GM10847 (cell line): ENCODE results near the gene CAPZB.

Experiments used
- POLR2A ChIP-seq: IDR thresholded peaks from 2 replicates; pipeline ENCODE4 v1.6.1; 2011; ENCODE audit not compliant: insufficient read length; ENCODE audit errors: extremely low read depth

CAPZB gene

DNA sequence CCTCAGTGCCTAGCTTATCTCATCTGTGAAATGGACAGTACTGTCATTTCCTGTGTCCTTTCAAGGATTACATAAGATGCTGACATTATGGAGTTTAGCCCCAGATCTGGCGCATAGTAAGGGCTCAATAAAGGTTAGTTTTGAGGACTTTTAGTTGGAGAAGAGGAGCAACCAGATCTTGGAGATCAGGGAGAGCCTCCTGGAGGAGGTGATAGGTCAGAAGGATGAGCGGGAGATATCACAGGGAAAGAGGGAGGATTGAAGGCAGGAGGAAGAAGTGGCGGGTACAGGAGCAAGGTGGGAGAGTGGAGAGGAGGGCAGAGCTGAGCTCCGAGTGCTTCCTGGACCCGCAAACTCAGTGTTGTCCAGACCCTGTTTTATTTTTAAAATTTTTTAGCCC lies 155.7 kb downstream of the CAPZB start:
- TF ChIP-seq POLR2A = no peak

DNA sequence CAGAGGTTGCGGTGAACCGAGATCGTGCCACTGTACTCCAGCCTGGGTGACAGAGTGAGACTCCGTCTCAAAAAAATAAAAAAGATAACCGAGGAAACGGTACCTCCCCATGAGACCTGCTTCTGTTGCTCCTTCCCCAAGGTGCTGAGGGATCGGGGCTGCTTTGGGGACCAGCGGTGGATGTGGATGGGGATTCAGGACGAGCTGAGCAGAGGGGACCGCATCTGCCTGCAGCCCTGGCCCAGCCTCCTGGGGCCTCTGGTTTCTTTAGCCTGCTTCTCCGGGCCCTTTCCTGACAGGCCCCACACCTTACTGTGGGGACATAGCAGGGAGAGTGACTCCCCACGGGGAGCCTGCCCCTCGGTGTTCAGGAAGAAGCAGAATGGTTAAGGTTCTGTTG lies 156.2 kb downstream of the CAPZB start:
- TF ChIP-seq POLR2A = no peak

DNA sequence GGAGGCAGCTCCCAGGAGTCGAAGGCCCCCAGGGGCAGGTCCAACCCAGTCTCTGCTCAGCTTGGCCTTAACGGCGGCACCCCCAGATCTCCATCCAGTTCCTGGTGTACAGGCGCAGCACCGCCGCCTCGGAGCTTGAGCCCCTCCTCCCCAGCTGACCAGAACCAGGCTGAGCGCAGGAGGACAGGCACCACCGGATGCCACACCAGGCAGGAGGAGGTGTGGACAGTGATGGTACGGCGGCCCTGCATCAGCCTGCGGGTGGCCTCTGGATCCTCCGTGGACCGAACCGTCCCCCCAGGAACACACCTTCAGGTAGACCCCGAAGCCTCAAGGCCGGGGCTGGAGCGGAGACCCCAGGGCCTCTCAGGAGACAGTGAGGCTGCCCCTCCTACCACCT lies 156.9 kb downstream of the CAPZB start:
- TF ChIP-seq POLR2A = no peak

DNA sequence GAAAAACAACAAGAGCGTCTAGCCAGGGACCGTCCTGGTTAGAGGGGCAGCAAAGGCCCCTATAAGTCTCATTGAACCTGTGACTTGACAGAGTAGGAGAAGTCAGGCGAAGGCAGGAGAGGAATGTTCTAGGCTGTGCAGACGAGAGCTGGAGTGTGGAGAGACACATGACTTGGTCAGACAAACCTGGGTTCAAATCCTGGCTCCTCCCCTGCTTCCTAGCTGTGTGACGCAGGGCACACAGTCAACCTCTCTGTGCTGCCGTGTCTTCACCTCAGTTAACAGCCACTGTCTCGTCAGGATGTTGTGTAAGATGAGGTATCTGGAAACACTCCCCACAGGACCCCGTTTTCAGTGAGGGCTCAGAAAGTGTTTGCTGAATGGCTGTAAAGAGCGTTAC lies 157.6 kb downstream of the CAPZB start:
- TF ChIP-seq POLR2A = no peak

DNA sequence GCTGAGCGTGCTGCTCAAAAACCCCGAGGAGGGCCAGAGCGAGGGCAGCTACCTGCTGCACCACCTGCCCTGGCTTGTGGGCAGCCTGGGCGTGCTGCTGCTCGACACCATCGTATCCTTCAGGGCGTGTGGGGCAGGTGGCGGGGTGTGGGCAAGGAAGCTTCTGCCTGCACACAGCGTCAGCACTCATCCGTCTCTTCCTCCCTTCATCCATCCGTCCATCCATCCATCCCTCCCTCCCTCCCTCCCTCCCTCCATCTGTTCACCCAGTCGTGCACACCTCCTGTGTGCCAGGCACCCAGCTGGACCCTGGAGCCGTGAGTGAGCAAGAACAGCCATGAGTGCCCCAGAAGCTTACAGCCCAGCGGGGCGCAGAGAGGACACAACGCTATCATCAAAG lies 158.0 kb downstream of the CAPZB start:
- TF ChIP-seq POLR2A = no peak

DNA sequence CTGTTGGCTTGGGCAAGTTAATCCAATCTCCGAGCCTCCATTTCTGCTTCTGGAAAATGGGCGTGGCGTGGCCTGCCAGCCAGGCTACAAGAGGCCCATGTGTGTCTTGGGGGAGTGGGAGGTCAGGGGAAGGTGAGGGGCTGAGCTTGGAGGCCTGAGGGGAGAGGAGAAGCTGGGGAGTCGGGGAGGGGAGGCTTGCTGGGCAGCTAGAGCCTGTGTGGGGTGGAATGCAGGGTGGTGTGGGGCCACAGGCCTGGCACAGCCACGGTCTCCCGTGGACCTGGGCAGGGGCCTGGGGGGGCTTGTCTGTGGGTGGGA lies 158.6 kb downstream of the CAPZB start:
- no peak for TF ChIP-seq POLR2A

DNA sequence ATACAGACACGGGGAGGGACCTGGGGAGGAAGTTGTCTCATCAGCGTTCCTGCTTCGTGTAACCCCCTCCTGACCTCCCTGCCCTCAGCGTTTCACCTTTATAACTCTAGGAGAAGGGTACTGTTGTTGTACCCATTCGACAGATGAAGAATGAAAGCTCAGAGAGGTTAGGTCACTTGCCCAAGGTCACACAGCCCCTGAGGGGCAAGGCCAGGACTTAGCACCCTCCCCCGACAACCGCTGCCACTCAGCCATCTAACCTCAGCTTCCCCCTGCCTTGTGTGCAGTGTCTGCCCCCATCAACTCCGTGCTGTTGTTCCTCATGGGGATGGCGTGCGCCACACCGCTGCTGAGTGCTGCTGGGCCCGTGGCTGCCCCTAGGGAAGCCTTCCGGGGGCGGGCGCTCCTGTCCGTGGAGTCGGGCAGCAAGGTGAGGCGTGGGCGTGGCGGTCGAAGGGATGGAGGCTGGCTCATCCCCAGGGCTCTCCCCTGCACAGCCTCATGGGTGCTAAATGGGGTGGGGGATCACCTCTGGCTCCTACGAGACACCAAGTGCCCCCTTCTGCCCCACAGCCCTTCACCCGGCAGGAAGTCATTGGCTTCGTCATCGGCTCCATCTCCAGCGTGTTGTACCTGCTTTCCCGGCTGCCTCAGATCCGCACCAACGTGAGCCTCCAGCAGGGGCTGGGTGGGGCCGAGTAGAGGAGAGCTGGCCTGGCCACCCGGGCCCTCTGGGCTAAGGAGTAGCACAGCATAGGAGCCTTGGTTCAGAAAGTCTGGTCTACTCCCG lies 159.2 kb downstream of the CAPZB start:
- TF ChIP-seq POLR2A = no peak

DNA sequence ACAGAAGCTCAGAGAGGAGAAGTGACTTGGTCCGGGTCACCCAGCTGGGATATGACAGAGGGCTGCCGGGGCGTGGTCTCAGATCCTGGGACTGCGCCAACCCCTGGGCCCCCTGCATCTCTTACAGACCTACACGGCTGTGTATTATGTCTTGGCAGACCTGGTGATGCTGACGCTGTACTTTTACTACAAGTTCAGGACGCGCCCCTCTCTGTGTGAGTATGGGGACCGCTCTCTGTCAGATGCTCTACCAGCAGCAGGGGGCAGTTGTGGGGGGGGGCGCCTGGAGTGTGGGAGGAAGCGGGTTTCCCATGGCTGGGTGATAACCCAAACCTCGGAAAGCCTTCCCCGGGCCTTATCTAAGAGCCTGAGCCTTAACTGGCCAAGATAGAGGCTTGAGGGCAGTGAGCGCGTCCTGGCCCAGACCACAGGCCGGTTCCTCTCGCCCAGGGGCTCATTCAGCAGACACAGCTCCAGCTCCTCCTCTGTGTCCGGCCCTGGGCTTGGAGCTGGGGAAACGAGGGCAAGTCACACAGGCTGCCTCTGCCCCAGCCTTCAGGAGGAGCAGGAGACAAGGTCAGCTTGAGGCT lies 159.9 kb downstream of the CAPZB start:
- no peak for TF ChIP-seq POLR2A

DNA sequence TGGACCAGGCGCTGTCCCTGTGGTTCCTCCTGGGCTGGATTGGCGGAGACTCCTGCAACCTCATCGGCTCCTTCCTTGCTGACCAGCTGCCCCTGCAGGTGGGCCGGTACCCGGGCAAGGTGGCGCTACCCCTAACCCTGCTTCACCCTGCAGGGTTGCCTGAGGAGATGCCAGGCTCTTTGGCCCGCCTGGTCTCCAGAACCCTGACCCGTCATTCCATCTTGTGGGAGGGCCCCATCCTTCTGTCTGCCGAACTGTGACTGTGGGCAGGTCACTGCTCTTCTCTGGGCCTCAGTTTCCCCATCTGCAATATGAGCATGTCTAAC lies 160.7 kb downstream of the CAPZB start:
- TF ChIP-seq POLR2A = no peak

DNA sequence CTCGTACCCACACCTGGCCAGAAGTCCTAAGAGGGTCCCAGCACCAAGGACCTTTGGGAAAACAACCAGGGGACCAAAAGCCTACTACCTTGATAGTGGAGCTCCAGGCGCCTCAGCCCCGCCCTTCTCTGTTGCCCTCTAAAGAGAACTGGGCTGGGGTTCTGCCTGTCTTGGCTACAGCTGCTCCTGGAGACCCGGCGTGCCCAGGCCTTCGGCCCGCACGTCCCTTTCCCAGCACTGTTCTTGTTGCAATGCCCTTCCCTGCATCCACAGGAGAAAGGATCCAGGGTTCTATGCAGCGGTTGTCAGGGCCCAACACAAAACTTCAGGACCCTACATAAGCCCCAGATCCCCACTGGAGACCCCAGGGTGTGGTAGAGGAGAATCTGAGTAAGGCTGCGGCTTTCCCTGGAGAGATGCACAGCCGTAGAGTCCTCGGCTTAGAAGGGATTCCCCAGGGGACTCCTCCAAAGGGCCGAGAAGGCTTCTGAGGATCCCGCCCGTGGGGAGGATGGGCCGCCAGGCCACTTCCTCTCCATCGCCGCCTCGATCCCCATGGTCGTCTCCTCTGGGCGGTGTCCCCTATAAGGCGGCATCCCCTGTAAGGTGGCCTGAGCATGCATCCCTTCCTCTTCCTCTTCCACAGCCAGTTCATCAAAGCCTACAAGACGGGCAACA lies 161.2 kb downstream of the CAPZB start:
- no peak for TF ChIP-seq POLR2A

DNA sequence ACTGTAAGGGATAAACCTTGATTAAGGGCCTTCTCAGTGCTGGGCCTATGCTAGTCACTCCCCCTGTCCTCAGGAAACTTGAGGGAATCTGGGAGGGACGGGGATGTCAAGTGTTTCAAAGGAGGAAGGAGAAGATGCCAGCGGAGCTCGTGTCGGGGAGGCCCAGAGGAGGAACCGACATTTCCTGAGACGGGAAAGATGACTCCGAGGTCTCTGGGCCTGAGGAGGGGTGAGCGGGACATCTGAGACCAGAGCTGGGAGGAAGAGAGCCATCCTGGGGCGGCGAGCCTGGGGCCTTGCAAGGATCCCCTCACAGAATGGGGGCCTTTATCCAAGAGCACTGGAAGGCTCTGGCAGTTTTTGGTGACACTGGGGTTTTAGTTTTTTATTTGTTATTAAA lies 162.9 kb downstream of the CAPZB start:
- no peak for TF ChIP-seq POLR2A

DNA sequence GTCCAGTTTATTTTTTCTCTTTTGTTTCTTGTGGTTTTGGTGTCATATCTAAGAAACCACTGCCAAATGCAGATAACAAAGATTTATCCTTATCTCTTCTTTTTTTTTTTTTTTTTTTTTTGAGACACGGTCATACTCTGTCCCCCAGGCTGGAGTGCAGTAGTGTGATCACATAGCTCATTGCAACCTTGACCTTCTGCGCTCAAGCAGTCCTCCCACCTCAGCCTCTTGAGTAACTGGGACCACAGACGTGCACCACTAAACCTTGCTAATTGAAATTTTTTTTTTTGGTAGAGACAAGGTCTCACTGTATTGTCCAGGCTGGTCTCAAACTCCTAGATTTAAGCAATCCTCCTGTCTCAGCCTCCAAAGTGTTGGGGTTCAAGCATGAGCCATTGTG lies 164.3 kb downstream of the CAPZB start:
- no peak for TF ChIP-seq POLR2A

DNA sequence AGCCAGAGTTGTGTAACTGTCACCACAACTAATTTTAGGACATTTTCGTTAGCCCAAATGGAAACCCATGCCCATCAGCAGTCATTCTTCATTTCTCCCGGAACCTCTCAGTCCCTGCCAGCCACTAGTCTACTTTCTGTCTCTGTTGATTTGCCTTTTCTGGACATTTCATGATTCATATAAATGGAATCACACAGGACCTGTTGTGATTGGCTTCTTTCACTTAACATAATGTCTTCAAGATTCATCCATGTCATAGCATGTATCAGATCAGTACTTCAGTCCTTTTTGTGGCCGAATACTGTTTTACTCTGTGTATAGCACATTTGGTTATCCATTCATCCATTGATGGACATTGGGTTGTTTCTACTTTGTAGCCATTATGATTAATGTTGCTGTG lies 166.1 kb downstream of the CAPZB start:
- TF ChIP-seq POLR2A = no peak

DNA sequence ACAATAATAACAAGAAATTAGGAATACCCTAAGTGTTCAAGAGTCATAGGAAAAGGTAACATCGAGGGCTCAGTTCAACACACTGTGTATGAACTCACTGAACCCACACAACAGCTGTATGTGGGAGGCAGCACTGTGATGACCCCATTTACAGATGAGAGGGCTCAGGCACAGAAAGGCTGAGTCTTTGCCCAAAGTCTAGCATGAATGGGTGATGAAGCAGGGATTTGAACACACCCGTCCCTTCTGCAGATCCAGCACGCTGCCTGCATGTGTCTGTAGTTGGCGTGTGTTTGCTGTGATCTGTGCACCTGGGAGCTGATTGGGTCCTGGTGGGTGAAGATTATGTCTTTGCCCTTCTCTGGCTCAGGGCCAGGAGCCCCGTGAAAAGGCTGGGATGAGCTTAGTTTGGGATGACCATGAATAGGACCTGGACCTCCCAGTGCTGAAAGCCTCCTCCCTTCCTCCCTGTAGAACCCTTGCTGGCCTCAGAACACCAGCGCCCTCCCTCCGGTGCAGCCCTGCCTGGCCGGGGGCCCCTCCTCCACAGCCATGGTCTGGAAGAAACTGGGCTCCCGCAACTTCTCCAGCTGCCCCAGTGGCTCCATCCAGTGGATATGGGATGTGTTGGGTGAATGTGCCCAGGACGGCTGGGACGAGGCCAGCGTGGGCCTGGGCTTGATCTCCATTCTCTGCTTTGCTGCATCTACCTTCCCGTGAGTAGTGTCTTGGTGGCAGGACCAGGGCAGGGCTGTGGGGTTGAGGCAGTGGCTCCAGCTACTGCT lies 168.0 kb downstream of the CAPZB start:
- TF ChIP-seq POLR2A = no peak

DNA sequence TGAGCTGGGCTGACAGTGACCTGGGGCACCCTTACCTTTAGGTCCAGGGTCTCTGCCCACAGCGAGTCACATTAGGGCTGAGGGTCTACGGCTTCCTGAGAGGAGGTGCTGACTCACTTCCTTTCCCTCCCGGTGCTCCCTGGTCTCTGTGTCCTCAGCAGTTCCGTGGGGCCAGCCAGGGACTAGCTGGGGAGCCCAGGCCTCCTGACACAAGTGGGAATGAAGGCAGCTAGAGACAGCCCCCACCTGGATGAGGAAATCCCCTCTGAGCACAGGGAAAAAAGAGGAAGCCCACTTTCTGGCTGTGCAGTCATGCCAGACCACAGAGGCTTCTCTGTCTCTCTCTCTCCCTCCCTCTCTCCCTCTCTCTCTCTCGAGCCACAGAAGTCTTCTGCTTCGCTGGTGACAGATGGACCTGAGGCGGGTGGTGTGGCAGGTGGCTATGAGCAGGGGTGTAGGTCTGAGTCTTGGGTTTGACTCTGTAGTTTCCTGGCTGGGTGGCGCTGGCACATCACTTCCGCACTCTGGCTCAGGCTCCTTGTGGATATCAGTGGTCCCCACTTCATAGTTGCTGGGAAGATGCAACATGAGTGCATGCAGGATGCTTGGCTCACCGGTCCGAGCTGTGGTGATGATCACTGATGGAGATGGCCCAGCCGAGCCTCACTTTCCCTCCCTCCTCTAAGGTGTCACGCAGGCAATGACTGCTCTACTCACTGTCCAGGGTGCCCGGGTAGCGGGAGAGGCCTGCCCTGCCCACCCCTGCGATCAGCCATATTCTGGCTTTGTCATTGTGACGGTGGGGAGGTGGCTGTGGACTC lies 169.8 kb downstream of the CAPZB start:
- TF ChIP-seq POLR2A = no peak

DNA sequence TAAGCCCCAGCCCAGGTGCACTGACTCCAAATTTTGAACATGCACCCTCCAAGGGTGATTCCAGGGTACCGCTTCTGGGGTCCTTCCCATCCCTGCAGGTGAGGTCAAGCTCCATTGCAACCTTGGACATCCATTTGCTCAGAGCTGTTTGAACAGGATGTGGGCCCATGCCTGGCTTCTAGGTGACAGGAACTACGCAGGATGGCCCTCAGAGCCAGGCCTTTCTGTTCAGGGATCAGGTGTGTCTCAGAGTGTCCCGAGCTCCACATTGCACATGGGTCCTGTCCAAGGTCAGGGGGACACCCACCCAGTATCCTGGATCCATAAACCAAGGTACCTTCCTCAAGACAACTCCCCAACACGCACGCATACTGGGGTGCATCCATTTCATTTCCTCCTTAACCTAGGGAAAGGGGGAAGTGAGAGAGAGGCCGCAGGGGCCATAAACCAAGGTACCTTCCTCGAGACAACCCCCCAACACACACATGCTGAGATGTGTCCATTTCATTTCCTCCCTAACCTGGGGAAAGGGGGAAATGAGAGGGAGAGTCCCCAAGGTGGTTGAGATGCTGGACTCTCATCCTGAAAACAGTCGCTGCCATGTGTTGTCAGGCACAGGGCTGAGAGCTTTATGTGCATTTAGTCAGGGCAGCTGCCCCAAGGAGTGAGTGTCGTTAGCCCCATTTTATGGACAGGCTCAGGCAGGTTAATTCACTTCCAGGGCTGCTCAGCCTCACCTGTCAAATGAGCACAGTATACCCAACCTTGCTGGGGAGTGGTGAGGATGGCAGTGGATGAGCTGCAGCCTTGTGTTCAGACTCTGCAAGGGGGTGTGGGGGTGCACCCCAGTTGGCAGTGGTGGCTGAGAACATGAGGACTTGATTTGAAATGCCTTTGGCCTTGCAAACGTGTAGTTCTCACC lies 171.1 kb downstream of the CAPZB start:
- no peak for TF ChIP-seq POLR2A
